Osteocyte (in vitro differentiated cells): Measurements from ENCODE around the gene CALML6. TPM values are rescaled to one million over a fixed set of nuclear protein-coding genes. Genes with fewer than 3 reads are reported as not detected.

Experiments used
- DNase-seq: peaks from one replicate; pipeline ENCODE4 v3.0.0; 2021; ENCODE audit warnings: mixed read lengths; ENCODE audit not compliant: unreplicated experiment; ENCODE audit errors: extremely low spot score
- H3K27ac Mint-ChIP-seq: one replicate; pipeline ENCODE4 v1.8.0; 2021; ENCODE audit warnings: mild to moderate bottlenecking, mixed read lengths; ENCODE audit not compliant: unreplicated experiment
- H3K27me3 Mint-ChIP-seq: one replicate; pipeline ENCODE4 v1.8.0; 2021; ENCODE audit warnings: mixed read lengths; ENCODE audit not compliant: unreplicated experiment
- H3K36me3 Mint-ChIP-seq: one replicate; pipeline ENCODE4 v1.8.0; 2021; ENCODE audit warnings: mixed read lengths; ENCODE audit not compliant: unreplicated experiment
- H3K4me1 Mint-ChIP-seq: one replicate; pipeline ENCODE4 v1.8.0; 2021; ENCODE audit warnings: mixed read lengths; ENCODE audit not compliant: unreplicated experiment
- H3K4me3 Mint-ChIP-seq: one replicate; pipeline ENCODE4 v1.8.0; 2021; ENCODE audit warnings: mild to moderate bottlenecking, moderate library complexity, mixed read lengths; ENCODE audit not compliant: unreplicated experiment
- H3K9me3 Mint-ChIP-seq: one replicate; pipeline ENCODE4 v1.8.0; 2021; ENCODE audit warnings: mixed read lengths; ENCODE audit not compliant: unreplicated experiment
- total RNA-seq: library from RNA; stranded (reverse); gene quantifications from 2 replicates; pipeline ENCODE4 v1.2.1, GENCODE V29; 2021
- TF ChIP-seq, protein P1 (sequence below): fragments of 200-600 bp; sonication (generic); IDR thresholded peaks from 2 replicates; pipeline ENCODE4 v1.5.0; 2021; ENCODE audit warnings: antibody characterized with exemption, mild to moderate bottlenecking, moderate library complexity

Gene CALML6
- total RNA-seq, 1 donor from 2014 or later: 2.5 TPM

DNA sequence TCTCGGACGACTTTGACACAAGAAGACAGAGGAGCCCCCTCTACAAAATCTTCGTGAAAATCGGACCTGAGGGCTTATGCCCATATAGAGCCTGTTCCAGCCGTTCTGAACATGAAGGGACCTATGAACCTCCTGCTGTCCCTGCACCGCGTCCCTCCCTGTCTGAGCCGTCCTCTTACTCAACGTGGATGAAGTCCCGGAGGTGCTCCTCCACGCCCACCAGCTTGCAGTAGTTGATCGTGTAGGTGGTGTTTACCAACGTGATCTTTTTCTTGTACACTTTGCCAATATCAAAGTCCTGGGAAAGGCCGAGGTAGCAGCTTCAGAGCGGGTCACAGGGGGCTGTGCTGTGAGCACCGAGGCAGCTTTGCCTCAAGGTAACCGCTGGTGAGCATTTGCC lies 48.5 kb downstream of the CALML6 start:
- Mint-ChIP-seq H3K36me3 (no peaks in the 10 kb centered on the region), H3K27me3 (peaks cover 30% of the 10 kb centered on the region), H3K4me3 (no peak overlapping the region), H3K27ac (no peak overlapping the region), H3K4me1 (no peaks in the 10 kb centered on the region), H3K9me3 (no peaks in the 10 kb centered on the region)
- TF ChIP-seq, protein P1, sequence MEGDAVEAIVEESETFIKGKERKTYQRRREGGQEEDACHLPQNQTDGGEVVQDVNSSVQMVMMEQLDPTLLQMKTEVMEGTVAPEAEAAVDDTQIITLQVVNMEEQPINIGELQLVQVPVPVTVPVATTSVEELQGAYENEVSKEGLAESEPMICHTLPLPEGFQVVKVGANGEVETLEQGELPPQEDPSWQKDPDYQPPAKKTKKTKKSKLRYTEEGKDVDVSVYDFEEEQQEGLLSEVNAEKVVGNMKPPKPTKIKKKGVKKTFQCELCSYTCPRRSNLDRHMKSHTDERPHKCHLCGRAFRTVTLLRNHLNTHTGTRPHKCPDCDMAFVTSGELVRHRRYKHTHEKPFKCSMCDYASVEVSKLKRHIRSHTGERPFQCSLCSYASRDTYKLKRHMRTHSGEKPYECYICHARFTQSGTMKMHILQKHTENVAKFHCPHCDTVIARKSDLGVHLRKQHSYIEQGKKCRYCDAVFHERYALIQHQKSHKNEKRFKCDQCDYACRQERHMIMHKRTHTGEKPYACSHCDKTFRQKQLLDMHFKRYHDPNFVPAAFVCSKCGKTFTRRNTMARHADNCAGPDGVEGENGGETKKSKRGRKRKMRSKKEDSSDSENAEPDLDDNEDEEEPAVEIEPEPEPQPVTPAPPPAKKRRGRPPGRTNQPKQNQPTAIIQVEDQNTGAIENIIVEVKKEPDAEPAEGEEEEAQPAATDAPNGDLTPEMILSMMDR: no peak
- no peak for DNase-seq

DNA sequence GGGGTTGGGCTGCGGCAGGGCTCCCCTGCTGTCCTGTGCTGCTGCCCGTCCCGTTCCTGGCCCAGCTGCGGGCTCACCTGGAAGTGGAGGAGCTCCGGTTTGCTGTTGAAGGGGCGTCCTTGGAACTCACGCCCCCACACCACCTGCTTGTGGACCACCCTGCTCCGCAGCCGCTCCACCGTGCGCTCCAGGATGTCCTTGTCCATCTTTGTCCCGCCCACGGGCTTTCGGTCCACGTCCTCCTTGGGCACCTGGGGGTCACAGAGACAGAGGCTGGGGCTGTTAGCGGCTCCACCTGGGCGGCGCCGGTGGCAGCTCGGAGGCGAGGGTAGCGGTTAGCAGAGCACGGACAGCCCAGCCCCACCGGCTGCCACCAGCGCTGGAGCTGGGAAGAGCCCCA lies 49.8 kb downstream of the CALML6 start:
- Mint-ChIP-seq H3K4me1 (no peaks in the 10 kb centered on the region), H3K4me3 (no peak overlapping the region), H3K36me3 (no peaks in the 10 kb centered on the region), H3K27me3 (peaks cover 23% of the 10 kb centered on the region), H3K9me3 (no peaks in the 10 kb centered on the region), H3K27ac (no peak overlapping the region)
- TF ChIP-seq, protein P1: no peak
- DNase-seq: no peak

DNA sequence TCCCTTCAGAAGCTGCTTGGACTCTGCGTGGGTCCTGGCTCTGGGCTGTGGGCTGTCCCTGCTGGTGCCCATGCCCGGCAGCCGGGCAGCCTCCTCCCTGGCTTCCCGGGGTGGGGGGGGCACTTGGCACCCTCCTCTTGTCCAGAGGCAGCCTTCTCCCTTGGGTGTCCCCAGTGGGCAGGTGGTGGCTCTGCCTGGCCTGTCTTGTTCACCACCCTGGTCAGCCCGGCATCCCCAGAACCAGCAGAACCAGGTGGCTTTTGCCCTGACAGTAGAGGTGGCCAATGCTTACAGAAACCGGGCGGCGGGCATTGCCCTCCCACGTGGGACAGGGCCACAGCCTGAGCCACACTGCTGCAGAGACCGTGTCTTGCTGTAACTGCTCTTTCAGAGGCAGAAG lies 50.5 kb downstream of the CALML6 start:
- Mint-ChIP-seq H3K4me1 (no peaks in the 10 kb centered on the region), H3K27ac (no peak overlapping the region), H3K36me3 (no peaks in the 10 kb centered on the region), H3K9me3 (no peaks in the 10 kb centered on the region), H3K4me3 (no peak overlapping the region), H3K27me3 (peaks cover 20% of the 10 kb centered on the region)
- TF ChIP-seq, protein P1: no peak
- no peak for DNase-seq

DNA sequence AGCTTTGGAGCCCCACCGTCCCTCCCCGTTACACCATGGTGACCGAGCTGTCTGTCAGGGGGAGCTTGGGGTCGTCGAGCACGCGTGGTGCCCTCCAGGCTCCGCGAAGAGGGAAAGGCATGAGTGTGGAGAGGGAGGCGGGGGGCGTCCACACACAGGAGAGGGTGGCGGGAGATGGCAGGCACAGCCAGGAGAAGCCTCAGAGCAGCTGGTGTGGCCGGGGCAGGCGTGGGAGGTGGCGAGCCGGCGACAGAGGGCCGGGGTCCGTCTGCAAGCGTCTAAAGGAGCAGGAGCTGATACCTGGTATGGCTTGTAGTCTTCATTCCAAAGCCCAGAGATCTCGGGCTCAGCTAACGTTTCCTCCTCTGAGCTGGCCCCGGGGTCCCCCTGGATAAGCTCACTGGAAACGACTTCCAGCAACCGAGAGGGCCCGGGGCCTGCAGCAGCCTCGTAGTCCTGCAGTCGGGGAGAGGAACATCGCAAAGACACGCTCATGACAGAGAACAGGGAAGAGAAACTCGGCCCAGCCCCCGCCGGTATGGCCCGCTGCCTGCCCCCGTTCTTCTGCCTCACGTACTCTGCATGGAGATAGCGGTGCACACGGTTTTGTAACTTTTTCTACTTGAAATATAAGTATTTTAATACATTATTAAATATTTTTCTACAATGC lies 51.1 kb downstream of the CALML6 start:
- H3K4me3 Mint-ChIP-seq: no peak overlapping the region
- H3K27ac Mint-ChIP-seq: no peak overlapping the region
- no peaks in the 10 kb centered on the region for H3K4me1 Mint-ChIP-seq
- DNase-seq: no peak
- no peaks in the 10 kb centered on the region for H3K9me3 Mint-ChIP-seq
- peaks cover 14% of the 10 kb centered on the region for H3K27me3 Mint-ChIP-seq
- TF ChIP-seq, protein P1: no peak
- no peaks in the 10 kb centered on the region for H3K36me3 Mint-ChIP-seq

Other genes starting within 250 kb of the CALML6 start
- gene SLC35E2B, start 222.5 kb upstream of the CALML6 start, total RNA-seq: 84.9 and 85.2 TPM in 2 replicates
- 44.2 and 51.3 TPM in 2 replicates for gene CDK11A, start 190.9 kb upstream of the CALML6 start, total RNA-seq
- gene NADK, start 136.8 kb upstream of the CALML6 start, total RNA-seq: 75.2 and 84.3 TPM in 2 replicates
- 394 and 407 TPM in 2 replicates for gene GNB1, start 24.2 kb upstream of the CALML6 start, total RNA-seq
- gene TMEM52, start 4.0 kb downstream of the CALML6 start, total RNA-seq: 1.5 TPM in 1 of 2 replicates, not detected in the other
- gene CFAP74, start 88.5 kb downstream of the CALML6 start, total RNA-seq: not detected in 2 replicates
- gene GABRD, start 104.1 kb downstream of the CALML6 start, total RNA-seq: not detected in 2 replicates
- 2.3 and 3.1 TPM in 2 replicates for gene PRKCZ, start 135.2 kb downstream of the CALML6 start, total RNA-seq